HL-60 (cell line): ENCODE results near the gene HSBP1.
A peak's percentile ranks its signal among the peaks of the same experiment; 100 is the strongest.

Source experiments
- DNase-seq, 2 experiments: peaks; one replicate each; pipeline ENCODE4 v3.0.0-alpha.2; 2010 to 2020; ENCODE audit warnings: low read depth in 1 of 2, low spot score in 1 of 2
- H3K27ac ChIP-seq: fragments of 250-450 bp; sonication (Bioruptor Pico); replicated peaks from 2 replicates; pipeline ENCODE4 v1.5.1; 2020; ENCODE audit warnings: mild to moderate bottlenecking, moderate library complexity
- H3K27me3 ChIP-seq: fragments of 250-450 bp; sonication (Bioruptor Pico); 2 replicates; pipeline ENCODE4 v1.5.1; 2021; ENCODE audit warnings: mild to moderate bottlenecking, moderate library complexity; ENCODE audit not compliant: insufficient read depth, poor library complexity, severe bottlenecking
- H3K4me3 ChIP-seq: replicated peaks from 2 replicates; pipeline ENCODE4 v1.5.1; 2011; ENCODE audit warnings: mild to moderate bottlenecking, control low read depth, low read length; ENCODE audit not compliant: insufficient read depth
- GABPA ChIP-seq: IDR thresholded peaks from 2 replicates; pipeline ENCODE4 v1.6.1; 2012; ENCODE audit warnings: low read depth
- POLR2AphosphoS5 ChIP-seq: IDR thresholded peaks from 2 replicates; pipeline ENCODE4 v1.6.1; 2012; ENCODE audit warnings: low read depth
- SPI1 ChIP-seq: IDR thresholded peaks from 2 replicates; pipeline ENCODE4 v1.6.1; 2012; ENCODE audit warnings: low read depth, mild to moderate bottlenecking, borderline replicate concordance
- TF ChIP-seq, protein P1 (sequence below): IDR thresholded peaks from one replicate; pipeline ENCODE4 v1.5.1; 2011; ENCODE audit warnings: low read length, control low read depth, inconsistent platforms; ENCODE audit not compliant: insufficient read depth
- TF ChIP-seq, protein P2 (sequence below): IDR thresholded peaks from 2 replicates; pipeline ENCODE4 v1.6.1; 2012; ENCODE audit warnings: low read depth; ENCODE audit not compliant: insufficient replicate concordance

The HSBP1 gene

DNA sequence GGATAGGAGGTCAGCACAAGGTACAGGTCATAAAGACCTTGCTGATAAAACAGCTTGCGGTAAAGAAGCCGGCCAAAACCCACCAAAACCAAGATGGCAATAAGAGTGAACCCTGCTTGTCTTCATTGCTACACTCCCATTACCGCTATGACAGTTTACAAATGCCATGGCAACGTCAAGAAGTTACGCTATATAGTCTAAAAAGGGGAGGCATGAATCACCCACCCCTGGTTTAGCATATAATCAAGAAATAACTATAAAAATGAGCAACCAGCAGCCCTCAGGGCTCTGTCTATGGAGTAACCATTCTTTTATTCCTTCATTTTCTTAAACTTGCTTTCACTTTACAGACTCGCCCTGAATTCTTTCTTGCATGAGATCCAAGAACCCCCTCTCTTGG is 1.0 kb upstream of the HSBP1 start:
- DNase-seq = no peak
- Histone ChIP-seq H3K27ac (peak overlapping the region; percentile 76), H3K4me3 (no peak overlapping the region), H3K27me3 (no peaks in the 10 kb centered on the region)
- TF ChIP-seq, protein P1, sequence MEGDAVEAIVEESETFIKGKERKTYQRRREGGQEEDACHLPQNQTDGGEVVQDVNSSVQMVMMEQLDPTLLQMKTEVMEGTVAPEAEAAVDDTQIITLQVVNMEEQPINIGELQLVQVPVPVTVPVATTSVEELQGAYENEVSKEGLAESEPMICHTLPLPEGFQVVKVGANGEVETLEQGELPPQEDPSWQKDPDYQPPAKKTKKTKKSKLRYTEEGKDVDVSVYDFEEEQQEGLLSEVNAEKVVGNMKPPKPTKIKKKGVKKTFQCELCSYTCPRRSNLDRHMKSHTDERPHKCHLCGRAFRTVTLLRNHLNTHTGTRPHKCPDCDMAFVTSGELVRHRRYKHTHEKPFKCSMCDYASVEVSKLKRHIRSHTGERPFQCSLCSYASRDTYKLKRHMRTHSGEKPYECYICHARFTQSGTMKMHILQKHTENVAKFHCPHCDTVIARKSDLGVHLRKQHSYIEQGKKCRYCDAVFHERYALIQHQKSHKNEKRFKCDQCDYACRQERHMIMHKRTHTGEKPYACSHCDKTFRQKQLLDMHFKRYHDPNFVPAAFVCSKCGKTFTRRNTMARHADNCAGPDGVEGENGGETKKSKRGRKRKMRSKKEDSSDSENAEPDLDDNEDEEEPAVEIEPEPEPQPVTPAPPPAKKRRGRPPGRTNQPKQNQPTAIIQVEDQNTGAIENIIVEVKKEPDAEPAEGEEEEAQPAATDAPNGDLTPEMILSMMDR = no peak
- TF ChIP-seq POLR2AphosphoS5 = no peak
- TF ChIP-seq SPI1 = no peak
- TF ChIP-seq, protein P2, sequence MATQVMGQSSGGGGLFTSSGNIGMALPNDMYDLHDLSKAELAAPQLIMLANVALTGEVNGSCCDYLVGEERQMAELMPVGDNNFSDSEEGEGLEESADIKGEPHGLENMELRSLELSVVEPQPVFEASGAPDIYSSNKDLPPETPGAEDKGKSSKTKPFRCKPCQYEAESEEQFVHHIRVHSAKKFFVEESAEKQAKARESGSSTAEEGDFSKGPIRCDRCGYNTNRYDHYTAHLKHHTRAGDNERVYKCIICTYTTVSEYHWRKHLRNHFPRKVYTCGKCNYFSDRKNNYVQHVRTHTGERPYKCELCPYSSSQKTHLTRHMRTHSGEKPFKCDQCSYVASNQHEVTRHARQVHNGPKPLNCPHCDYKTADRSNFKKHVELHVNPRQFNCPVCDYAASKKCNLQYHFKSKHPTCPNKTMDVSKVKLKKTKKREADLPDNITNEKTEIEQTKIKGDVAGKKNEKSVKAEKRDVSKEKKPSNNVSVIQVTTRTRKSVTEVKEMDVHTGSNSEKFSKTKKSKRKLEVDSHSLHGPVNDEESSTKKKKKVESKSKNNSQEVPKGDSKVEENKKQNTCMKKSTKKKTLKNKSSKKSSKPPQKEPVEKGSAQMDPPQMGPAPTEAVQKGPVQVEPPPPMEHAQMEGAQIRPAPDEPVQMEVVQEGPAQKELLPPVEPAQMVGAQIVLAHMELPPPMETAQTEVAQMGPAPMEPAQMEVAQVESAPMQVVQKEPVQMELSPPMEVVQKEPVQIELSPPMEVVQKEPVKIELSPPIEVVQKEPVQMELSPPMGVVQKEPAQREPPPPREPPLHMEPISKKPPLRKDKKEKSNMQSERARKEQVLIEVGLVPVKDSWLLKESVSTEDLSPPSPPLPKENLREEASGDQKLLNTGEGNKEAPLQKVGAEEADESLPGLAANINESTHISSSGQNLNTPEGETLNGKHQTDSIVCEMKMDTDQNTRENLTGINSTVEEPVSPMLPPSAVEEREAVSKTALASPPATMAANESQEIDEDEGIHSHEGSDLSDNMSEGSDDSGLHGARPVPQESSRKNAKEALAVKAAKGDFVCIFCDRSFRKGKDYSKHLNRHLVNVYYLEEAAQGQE = no peak
- no peak for TF ChIP-seq GABPA

DNA sequence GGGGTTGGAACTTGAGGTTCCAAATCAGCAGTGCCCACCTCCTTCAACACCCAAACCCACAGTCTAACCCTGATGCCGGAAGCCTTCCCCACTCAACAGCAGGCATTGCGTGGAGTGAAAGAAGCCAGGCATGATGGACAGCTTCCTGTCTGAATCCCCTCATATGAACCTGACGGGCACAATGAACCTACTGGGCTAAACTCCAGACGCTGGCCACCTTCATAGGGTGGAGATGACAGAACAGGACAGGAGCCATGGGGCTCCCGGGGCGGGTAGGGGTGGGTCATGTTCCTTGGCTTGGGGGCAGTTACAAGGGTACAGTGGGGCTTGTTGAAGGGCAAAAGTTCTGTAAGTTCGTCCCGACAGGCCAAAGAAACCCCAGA is 460 bp upstream of the HSBP1 start:
- H3K27me3 ChIP-seq = no peaks in the 10 kb centered on the region
- DNase-seq = no peak
- TF ChIP-seq POLR2AphosphoS5 = no peak
- no peak for TF ChIP-seq SPI1
- TF ChIP-seq GABPA = no peak
- TF ChIP-seq, protein P1 = no peak
- TF ChIP-seq, protein P2 = no peak
- peak overlapping the region; percentile 76 for H3K27ac ChIP-seq
- H3K4me3 ChIP-seq = no peak overlapping the region

DNA sequence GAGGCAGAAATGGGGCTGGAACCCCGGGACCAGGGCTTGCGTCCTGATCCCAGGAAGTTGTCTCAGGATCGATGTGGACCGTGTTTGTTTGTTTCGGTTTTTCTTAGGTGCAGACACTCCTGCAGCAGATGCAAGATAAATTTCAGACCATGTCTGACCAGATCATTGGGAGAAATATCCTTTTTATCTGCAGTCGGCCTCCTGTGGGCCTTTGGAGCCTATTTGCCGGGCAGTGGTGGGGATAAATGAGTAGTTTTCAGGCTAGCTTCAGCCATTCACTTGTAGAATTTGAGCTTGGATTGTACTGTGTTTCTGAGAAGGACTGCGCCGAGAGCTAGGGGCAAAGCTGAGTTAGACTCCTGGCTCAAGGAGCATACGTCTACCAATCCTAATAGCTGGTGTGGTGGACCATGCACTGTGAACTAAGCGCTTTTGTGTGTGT is 816 bp downstream of the HSBP1 start:
- DNase-seq = no peak
- Histone ChIP-seq H3K27ac (peak overlapping the region; percentile 76), H3K4me3 (peak overlapping the region; percentile 96), H3K27me3 (no peaks in the 10 kb centered on the region)
- TF ChIP-seq, protein P1 = no peak
- no peak for TF ChIP-seq POLR2AphosphoS5
- TF ChIP-seq, protein P2 = no peak
- TF ChIP-seq SPI1 = no peak
- TF ChIP-seq GABPA = no peak
